Measurements from ENCODE around the gene MRPL22.
A peak's percentile ranks its signal among the peaks of the same experiment; 100 is the strongest.

MRPL22 gene

DNA sequence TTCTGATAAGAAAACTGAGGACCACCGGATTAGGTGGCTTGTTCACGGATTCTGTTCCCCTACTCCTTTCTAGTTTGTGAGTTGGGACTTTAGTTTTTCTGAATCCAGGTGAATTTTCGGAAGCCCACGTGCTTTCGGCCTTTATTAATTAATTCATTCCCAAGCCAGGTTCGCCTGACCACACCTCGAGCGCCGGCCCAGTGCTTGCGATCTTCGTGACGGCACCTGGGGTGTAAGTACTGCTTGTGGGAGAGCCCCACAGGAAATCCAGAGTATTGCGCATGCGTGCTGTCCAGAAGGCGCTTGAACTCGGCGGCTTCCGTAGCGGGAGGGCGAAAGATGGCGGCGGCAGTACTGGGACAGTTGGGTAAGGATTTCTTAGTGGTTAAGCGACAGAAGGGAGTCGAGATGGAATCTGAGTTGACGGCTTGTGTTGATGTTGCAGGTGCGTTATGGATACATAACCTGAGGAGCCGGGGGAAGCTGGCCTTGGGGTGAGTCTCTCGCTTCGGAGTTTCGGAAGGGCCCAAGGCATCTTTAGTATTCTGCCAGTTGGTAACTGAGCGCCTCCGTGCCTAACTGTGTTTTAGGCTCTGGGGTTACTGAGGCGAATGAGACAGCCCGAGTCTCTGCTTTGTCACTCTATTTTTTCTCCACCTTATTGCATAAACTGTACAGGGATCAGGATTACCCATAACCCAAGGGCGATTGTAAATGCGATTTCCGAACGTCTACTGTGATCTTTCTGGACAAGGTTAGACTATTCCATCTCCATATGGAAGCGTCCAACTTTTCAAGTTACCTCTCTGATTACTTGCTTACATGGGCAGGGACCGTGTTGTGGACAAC, at the start of gene MRPL22:
Gene MRPL22, plus strand, starts transcription at position 302 of the 849 bp plus-strand sequence. Its CDS starts 38 bp downstream, at position 340.
- peak; percentile 53; the same call in 1 of the 2 replicates for TF ChIP-seq ZFX (IDR thresholded peaks at IDR 0.05)
- TF ChIP-seq, protein P1, sequence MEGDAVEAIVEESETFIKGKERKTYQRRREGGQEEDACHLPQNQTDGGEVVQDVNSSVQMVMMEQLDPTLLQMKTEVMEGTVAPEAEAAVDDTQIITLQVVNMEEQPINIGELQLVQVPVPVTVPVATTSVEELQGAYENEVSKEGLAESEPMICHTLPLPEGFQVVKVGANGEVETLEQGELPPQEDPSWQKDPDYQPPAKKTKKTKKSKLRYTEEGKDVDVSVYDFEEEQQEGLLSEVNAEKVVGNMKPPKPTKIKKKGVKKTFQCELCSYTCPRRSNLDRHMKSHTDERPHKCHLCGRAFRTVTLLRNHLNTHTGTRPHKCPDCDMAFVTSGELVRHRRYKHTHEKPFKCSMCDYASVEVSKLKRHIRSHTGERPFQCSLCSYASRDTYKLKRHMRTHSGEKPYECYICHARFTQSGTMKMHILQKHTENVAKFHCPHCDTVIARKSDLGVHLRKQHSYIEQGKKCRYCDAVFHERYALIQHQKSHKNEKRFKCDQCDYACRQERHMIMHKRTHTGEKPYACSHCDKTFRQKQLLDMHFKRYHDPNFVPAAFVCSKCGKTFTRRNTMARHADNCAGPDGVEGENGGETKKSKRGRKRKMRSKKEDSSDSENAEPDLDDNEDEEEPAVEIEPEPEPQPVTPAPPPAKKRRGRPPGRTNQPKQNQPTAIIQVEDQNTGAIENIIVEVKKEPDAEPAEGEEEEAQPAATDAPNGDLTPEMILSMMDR (conservative IDR thresholded peaks at IDR 0.05) = no peak
- H3K27ac ChIP-seq = peak within 1 kb of the TSS; percentile 77

DNA sequence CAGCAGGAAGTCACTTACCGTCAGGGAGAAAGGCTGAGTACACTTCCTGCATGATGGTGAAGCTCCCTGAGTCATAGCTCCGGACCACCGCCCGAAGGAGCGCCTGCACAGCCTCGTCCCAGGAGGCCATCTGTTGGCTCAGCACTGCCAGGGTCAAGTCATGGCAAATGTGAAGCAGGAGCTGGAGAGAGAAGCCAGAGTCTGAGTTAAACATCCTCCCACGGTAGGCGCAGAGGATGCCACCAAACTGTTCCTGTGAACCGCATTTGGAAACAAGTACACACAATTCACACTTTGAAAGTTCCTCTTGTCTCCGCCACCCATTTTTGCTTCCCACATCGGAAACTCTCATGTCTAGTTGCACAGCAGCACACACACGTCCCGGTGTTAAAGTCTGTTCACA, 48.5 kb upstream of the MRPL22 start:
- no peak overlapping the region for H3K27ac ChIP-seq
- TF ChIP-seq, protein P1 (conservative IDR thresholded peaks at IDR 0.05) = no peak
- TF ChIP-seq ZFX (IDR thresholded peaks at IDR 0.05) = no peak

DNA sequence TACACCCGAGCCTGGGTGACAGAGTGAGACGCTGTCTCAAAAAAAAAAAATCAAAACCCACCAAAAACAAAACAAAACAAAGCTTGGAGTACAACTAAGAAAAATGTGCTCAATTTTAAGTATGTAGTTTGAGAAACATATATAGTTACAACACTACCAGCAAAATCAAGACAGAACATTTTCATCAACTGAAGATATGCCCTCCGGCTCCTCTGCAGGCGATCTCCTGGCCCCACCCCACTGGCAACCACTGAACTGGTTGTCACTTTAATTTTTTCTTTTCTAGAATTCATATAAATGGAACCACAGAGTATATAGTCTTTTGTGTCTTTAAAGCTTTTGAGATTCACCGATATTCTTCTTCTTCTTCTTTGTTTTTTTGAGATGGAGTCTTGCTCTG, 47.5 kb upstream of the MRPL22 start:
- no peak overlapping the region for H3K27ac ChIP-seq
- TF ChIP-seq, protein P1 (conservative IDR thresholded peaks at IDR 0.05) = no peak
- TF ChIP-seq ZFX (IDR thresholded peaks at IDR 0.05) = no peak

DNA sequence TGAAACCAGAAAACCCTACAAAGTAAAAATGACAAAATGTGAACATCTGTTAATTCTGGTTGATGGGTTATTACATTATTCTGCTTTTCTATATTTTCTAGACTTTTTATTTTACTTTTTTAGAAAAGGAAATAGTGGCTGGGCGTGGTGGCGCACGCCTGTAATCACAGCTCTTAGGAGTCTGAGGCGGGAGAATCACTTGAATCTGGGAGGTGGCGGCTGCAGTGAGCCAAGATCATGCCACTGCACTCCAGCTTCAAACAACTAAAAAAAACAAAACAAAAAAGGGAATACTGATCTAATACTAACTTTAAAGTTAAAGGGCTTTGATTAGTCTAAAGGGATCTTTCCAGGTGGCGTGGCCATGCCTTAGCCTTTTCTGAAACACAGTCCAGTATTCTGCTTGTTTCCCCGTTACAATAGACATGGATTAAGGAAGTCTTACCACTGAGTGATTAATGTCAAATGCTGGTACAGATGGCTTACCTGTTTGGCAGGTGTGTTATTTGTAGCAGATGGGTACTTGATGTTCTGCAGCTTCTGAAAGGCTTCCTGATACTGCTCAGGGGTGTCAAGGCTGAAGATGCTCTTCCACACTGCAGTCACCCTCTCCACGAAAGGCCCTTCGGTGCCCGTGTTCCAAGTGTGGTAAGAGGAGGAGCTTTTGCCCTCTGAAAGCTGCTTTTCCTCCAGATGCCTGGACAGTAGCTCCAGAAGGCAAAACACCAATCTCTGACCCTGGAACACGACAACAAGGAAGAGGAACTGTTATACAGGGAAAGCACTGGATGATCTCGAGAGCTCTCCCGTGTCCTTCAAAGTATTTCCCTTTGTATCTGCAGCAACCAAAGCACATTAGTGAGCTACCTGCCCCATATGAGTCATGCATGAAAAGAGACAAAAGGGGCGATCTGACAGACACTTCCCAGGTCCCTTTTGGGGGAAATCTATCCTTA, 45.0 kb upstream of the MRPL22 start:
- H3K27ac ChIP-seq = no peak overlapping the region
- TF ChIP-seq ZFX (IDR thresholded peaks at IDR 0.05) = no peak
- TF ChIP-seq, protein P1 (conservative IDR thresholded peaks at IDR 0.05) = no peak

DNA sequence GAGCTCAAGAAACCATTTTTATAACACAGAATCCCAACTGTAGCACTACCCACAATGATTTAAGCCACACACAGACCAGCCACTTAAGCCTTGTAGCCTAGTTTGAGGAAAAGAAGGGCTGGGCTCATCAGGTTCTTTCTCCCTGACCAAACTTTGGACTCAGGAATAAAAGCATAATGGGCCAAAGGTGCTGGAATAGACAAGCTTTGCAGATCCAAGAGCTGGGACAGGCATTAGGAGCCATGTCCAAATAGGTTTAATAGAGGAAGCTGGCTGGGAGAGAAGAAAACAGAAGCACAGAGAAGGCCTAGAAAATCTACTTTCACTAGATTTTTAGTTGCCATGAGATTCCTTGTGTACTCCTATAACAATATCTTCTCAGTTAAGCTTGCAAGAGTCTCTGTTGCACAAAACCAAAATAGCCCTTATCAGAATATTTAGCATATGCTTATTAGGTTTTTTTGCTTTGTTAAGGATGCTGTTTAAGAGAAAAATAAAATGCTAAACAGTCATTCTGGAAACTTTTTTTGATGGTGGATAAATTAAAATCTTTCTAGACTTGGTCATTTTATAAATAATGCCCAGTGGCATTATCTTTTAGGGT, 44.2 kb upstream of the MRPL22 start:
- H3K27ac ChIP-seq = no peak overlapping the region
- TF ChIP-seq, protein P1 (conservative IDR thresholded peaks at IDR 0.05) = no peak
- no peak for TF ChIP-seq ZFX (IDR thresholded peaks at IDR 0.05)

DNA sequence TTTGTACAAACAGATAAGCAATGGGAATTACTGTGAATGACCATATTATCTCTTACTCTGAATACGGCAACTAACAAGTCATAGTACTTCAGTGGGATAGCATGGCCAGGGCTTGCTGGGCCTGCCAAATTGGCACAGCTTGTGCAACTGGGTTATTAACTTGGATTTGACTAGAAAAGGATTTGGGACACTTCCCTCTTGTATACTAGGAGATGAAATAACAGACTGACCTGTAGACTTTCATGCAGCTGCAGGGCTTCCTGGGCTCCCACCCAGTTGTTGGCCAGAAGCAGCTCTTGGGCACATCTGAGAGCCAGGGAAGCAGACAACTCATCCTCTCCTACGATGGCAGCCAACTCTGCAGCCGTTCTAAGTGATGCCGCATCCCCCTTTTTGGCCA, 42.7 kb upstream of the MRPL22 start:
- no peak for TF ChIP-seq ZFX (IDR thresholded peaks at IDR 0.05)
- TF ChIP-seq, protein P1 (conservative IDR thresholded peaks at IDR 0.05) = no peak
- H3K27ac ChIP-seq = no peak overlapping the region

Measured in C4-2B (cell line).